CD14-positive monocyte (primary cell): Measurements from ENCODE around the gene PCED1B. TPM values are rescaled to one million over a fixed set of nuclear protein-coding genes. Genes with fewer than 3 reads are reported as not detected.

Experiments
- DNase-seq, 3 donors: peaks; one replicate each; pipeline ENCODE4 v3.0.0-alpha.2; 2011 to 2022
- H2AFZ ChIP-seq: 2 replicates; pipeline ENCODE4 v1.6.0; 2012; ENCODE audit warnings: mild to moderate bottlenecking, low read depth, low read length, inconsistent platforms; ENCODE audit not compliant: insufficient read depth, poor library complexity, severe bottlenecking
- H3K27ac ChIP-seq, 2 donors: 1 replicate in 1 of 2; 2 replicates in 1 of 2; pipeline ENCODE4 v1.5.1; 2012 to 2013; ENCODE audit warnings: low read length in 2 of 2, control low read depth in 1 of 2, inconsistent platforms in 1 of 2, low read depth in 1 of 2, mild to moderate bottlenecking in 1 of 2
- H3K27me3 ChIP-seq, 2 donors: one replicate each; pipeline versions ENCODE4 v1.6.0 to v1.6.1; 2011 to 2013; ENCODE audit warnings: low read length in 2 of 2; ENCODE audit not compliant: control insufficient read depth in 2 of 2, insufficient read depth in 2 of 2
- H3K36me3 ChIP-seq, 2 donors: replicated peaks in 1 of 2; 1 replicate in 1 of 2; 2 replicates in 1 of 2; pipeline versions ENCODE4 v1.5.1 to v1.6.1; 2012 to 2013; ENCODE audit warnings: low read length in 2 of 2, control low read depth in 1 of 2, inconsistent platforms in 1 of 2, mild to moderate bottlenecking in 1 of 2; ENCODE audit not compliant: insufficient read depth in 2 of 2, control insufficient read depth in 1 of 2
- H3K4me1 ChIP-seq, 2 donors: 1 replicate in 1 of 2; 2 replicates in 1 of 2; pipeline versions ENCODE4 v1.5.1 to v1.6.1; 2012 to 2013; ENCODE audit warnings: low read length in 2 of 2, control low read depth in 1 of 2, inconsistent platforms in 1 of 2, mild to moderate bottlenecking in 1 of 2, moderate library complexity in 1 of 2; ENCODE audit not compliant: insufficient read depth in 2 of 2, control insufficient read depth in 1 of 2
- H3K4me2 ChIP-seq: replicated peaks from 2 replicates; pipeline ENCODE3; 2012; ENCODE audit warnings: low read length, moderate library complexity, mild to moderate bottlenecking; ENCODE audit not compliant: poor library complexity, severe bottlenecking; ENCODE audit errors: extremely low read depth
- H3K4me3 ChIP-seq, 3 experiments: fragments of 200-600 bp in 1 of 3; sonication (generic) in 1 of 3; replicated peaks in 1 of 3; 1 replicate in 2 of 3; 2 replicates in 1 of 3; pipeline ENCODE4 v1.5.1; 2011 to 2013; ENCODE audit warnings: low read length in 3 of 3, mild to moderate bottlenecking in 3 of 3, control low read depth in 2 of 3, low read depth in 2 of 3, inconsistent platforms in 1 of 3, moderate library complexity in 1 of 3
- H3K79me2 ChIP-seq: 2 replicates; pipeline ENCODE4 v1.6.0; 2012; ENCODE audit warnings: mild to moderate bottlenecking, control low read depth, inconsistent platforms, low read length, moderate library complexity; ENCODE audit not compliant: insufficient read depth
- H3K9ac ChIP-seq: 2 replicates; pipeline ENCODE4 v1.6.0; 2017; ENCODE audit warnings: low read length, mild to moderate bottlenecking; ENCODE audit not compliant: insufficient read depth, poor library complexity, severe bottlenecking
- H3K9me3 ChIP-seq, 2 donors: replicated peaks in 1 of 2; 1 replicate in 1 of 2; 2 replicates in 1 of 2; pipeline versions ENCODE4 v1.5.1 to v1.6.1; 2012 to 2013; ENCODE audit warnings: low read length in 2 of 2, control low read depth in 1 of 2; ENCODE audit not compliant: control insufficient read depth in 1 of 2, insufficient read depth in 1 of 2
- H4K20me1 ChIP-seq: 2 replicates; pipeline ENCODE4 v1.6.0; 2012; ENCODE audit warnings: mild to moderate bottlenecking, low read length, control low read depth, moderate library complexity; ENCODE audit not compliant: insufficient read depth
- H3K27ac Mint-ChIP-seq, 7 donors: one replicate each; pipeline ENCODE4 v1.8.0; 2020; ENCODE audit warnings: mild to moderate bottlenecking in 7 of 7, mixed read lengths in 7 of 7, moderate library complexity in 6 of 7, inconsistent platforms in 2 of 7
- H3K27me3 Mint-ChIP-seq, 3 donors: one replicate each; pipeline ENCODE4 v1.8.0; 2021 to 2022; ENCODE audit warnings: low read depth in 3 of 3, mild to moderate bottlenecking in 3 of 3, mixed read lengths in 3 of 3, moderate library complexity in 3 of 3, inconsistent platforms in 1 of 3
- H3K36me3 Mint-ChIP-seq, 2 donors: one replicate each; pipeline ENCODE4 v1.8.0; 2020; ENCODE audit warnings: mixed read lengths in 2 of 2, inconsistent platforms in 1 of 2, mild to moderate bottlenecking in 1 of 2
- H3K4me1 Mint-ChIP-seq: one replicate; pipeline ENCODE4 v1.8.0; 2020; ENCODE audit warnings: mild to moderate bottlenecking, mixed read lengths
- H3K4me3 Mint-ChIP-seq, 2 donors: one replicate each; pipeline ENCODE4 v1.8.0; 2020; ENCODE audit warnings: mild to moderate bottlenecking in 2 of 2, mixed read lengths in 2 of 2, moderate library complexity in 1 of 2
- H3K9me3 Mint-ChIP-seq, 7 donors: one replicate each; pipeline ENCODE4 v1.8.0; 2020 to 2022; ENCODE audit warnings: mixed read lengths in 7 of 7, mild to moderate bottlenecking in 6 of 7, moderate library complexity in 6 of 7, inconsistent platforms in 2 of 7
- CTCF ChIP-seq: fragments of 200-600 bp; IDR thresholded peaks from one replicate; pipeline ENCODE4 v1.8.0; 2022; ENCODE audit warnings: antibody characterized with exemption, mild to moderate bottlenecking
- WGBS: methylation state at CpG from one replicate; pipeline ENCODE4 v1.1.5; 2013; ENCODE audit warnings: missing lambda C conversion rate; ENCODE audit not compliant: insufficient coverage; 5-methylcytosine and 5-hydroxymethylcytosine counted together
- intact Hi-C, 2 donors: fragments of 100-400 bp; cut with micrococcal nuclease; formaldehyde crosslinking; loops; one replicate each; pipeline versions ENCODE4 v1.15.0 to v1.15.1; 2023
- polyA plus RNA-seq, 3 donors: library from polyadenylated mRNA; depleted of rRNA in 1 of 3; unstranded in 2 of 3; stranded (reverse) in 1 of 3; fragments of 300-500 nt in 2 of 3; fragments of >200 nt in 1 of 3; fragmentation: Illumina TruSeq in 2 of 3; gene quantifications; 1 replicate in 2 of 3; 2 replicates in 1 of 3; pipeline ENCODE4 v1.2.3, GENCODE V29; 2012 to 2021

The PCED1B gene
- polyA plus RNA-seq, 3 donors = 0.10 to 0.65 TPM; not detected in 1

DNA sequence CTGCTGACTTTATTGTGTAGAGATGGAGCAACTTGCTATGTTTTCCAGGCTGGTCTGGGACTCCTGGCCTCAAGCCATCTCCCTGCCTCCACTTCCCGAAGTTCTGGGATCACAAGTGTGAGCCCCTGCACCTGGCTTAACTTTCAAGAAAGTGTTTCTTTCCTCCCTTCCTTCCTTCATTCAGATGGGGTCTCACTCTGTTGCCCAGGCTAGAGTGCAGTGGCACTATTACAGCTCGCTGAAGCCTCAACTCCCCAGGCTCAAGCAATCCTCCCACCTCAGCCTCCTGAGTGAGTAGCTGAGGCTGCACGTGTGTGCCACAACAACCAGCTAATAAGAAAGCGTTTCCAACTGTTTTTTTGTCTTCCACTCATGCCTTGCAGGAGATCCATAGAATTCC, 186.0 kb downstream of the PCED1B start:
- H3K9me3 ChIP-seq = peaks cover 0 to 8% of the 10 kb centered on the region in 2 donors
- peaks cover 10% of the 10 kb centered on the region for H3K4me1 Mint-ChIP-seq
- H2AFZ ChIP-seq = no peak overlapping the region

DNA sequence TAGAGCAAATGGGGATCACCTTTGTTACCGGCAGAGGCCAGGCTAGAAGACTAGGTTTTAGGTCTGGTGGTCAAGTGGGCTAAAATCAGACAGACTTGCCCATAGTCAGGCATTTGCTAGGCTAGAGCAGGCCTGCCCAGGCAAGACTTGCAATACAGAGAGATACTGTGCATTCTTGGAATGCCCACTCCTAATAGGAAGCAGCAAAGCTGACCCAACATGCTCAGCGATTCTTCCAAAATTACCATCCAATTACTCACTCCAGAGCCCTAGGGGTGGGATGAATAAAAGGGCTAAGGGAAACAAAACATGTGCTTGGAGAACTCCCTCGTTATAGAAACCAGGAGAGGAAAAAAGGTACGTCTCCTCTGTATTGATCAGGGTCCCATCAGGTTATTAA, 188.2 kb downstream of the PCED1B start:
- Mint-ChIP-seq H3K36me3 (no peaks in the 10 kb centered on the region), H3K27ac (no peak overlapping the region)
- no peak overlapping the region for H3K27ac ChIP-seq

More for the DNA sequence above, 186.0 kb downstream of the PCED1B start:
- no peaks in the 10 kb centered on the region for H3K4me1 ChIP-seq
- intact Hi-C loops = no loop called here
- H4K20me1 ChIP-seq = no peaks in the 10 kb centered on the region
- Mint-ChIP-seq H3K36me3 (no peaks in the 10 kb centered on the region), H3K27ac (no peak overlapping the region), H3K27me3 (peaks cover 1 to 5% (median 2%) of the 10 kb centered on the region in 3 donors), H3K4me3 (no peak overlapping the region), H3K9me3 (peaks cover 6 to 11% (median 8%) of the 10 kb centered on the region in 7 donors)
- TF ChIP-seq CTCF = no peak
- no peak for DNase-seq
- H3K27ac ChIP-seq = no peak overlapping the region
- 96% methylated on average over 3 of the region's 4 CpGs for WGBS
- no peaks in the 10 kb centered on the region for H3K36me3 ChIP-seq
- H3K79me2 ChIP-seq = no peaks in the 10 kb centered on the region
- no peak overlapping the region for H3K4me2 ChIP-seq
- no peak overlapping the region for H3K4me3 ChIP-seq
- H3K27me3 ChIP-seq = no peaks in the 10 kb centered on the region
- H3K9ac ChIP-seq = no peak overlapping the region

More for the DNA sequence above, 188.2 kb downstream of the PCED1B start:
- peaks cover 6 to 11% (median 8%) of the 10 kb centered on the region in 7 donors for H3K9me3 Mint-ChIP-seq
- no peaks in the 10 kb centered on the region for H3K79me2 ChIP-seq
- H3K9me3 ChIP-seq = peaks cover 0 to 8% of the 10 kb centered on the region in 2 donors
- TF ChIP-seq CTCF = no peak
- DNase-seq = no peak
- intact Hi-C loops = no loop called here
- peaks cover 10% of the 10 kb centered on the region for H3K4me1 Mint-ChIP-seq
- no peaks in the 10 kb centered on the region for H3K4me1 ChIP-seq
- no peak overlapping the region for H3K9ac ChIP-seq
- WGBS = 100% methylated on average over 1 of the region's 4 CpGs
- H3K4me2 ChIP-seq = no peak overlapping the region
- peaks cover 0 to 6% (median 2%) of the 10 kb centered on the region in 3 donors for H3K27me3 Mint-ChIP-seq
- H3K4me3 Mint-ChIP-seq = no peak overlapping the region
- H4K20me1 ChIP-seq = no peaks in the 10 kb centered on the region
- H3K36me3 ChIP-seq = no peaks in the 10 kb centered on the region
- H2AFZ ChIP-seq = no peak overlapping the region
- no peak overlapping the region for H3K4me3 ChIP-seq
- no peaks in the 10 kb centered on the region for H3K27me3 ChIP-seq
